ENCODE measurements around the gene LGR4. TPM values are rescaled to one million over a fixed set of nuclear protein-coding genes. Genes with fewer than 3 reads are reported as not detected.

The LGR4 gene
- total RNA-seq, 1 experiment from 2014 or later = 33.4 TPM

DNA sequence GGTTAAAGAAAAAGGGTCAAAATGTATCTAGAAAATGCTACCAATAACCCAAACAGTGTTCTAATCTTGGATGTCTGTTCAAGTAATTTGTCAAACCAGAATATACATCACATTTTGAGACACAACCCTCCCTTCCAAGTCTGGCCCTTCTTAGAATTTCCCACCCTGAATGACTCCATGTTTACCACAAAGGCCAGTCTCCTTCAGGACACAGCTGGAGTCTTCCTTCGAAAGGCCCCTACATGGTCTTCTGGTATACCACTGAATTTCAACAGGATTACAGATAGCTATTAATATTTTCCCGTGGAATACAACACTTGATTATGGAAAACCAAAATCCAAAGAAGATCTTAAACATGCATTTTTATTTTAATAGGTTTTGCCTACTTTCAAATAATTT, 119.8 kb downstream of the LGR4 start:
- no peaks in the 10 kb centered on the region for H3K36me3 ChIP-seq (ENCODE audit: low read depth)

DNA sequence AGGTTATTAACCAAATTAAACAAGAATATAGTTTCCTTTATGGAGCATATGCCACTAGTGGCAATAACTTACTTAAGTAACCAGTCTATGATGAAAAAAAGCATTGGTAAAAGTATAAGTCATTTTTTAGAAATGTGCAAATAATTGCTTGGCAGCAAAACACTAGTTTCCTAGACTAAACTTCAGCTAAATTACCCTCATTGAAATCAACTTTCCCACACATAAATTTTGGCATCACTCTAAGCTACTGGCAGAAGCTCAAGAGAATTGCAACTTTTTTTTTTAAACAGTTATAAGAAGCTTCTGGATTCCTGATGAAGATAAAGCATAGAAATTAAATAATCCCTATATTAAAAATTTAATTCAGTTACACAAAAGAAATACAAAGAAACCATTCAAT, 122.1 kb downstream of the LGR4 start:
- no peak overlapping the region for H3K4me2 ChIP-seq
- DNase-seq = no peak
- BruUV-seq (replicated peaks) = no TSS peak
- intact Hi-C loops (cut with micrococcal nuclease; ENCODE audit: unreplicated experiment) = no loop called here
- TF ChIP-seq, protein P1, sequence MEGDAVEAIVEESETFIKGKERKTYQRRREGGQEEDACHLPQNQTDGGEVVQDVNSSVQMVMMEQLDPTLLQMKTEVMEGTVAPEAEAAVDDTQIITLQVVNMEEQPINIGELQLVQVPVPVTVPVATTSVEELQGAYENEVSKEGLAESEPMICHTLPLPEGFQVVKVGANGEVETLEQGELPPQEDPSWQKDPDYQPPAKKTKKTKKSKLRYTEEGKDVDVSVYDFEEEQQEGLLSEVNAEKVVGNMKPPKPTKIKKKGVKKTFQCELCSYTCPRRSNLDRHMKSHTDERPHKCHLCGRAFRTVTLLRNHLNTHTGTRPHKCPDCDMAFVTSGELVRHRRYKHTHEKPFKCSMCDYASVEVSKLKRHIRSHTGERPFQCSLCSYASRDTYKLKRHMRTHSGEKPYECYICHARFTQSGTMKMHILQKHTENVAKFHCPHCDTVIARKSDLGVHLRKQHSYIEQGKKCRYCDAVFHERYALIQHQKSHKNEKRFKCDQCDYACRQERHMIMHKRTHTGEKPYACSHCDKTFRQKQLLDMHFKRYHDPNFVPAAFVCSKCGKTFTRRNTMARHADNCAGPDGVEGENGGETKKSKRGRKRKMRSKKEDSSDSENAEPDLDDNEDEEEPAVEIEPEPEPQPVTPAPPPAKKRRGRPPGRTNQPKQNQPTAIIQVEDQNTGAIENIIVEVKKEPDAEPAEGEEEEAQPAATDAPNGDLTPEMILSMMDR (conservative IDR thresholded peaks at IDR 0.05) = no peak
- TF ChIP-seq EZH2 (IDR thresholded peaks at IDR 0.05; ENCODE audit: low read depth) = no peak
- H3K4me3 ChIP-seq = no peak overlapping the region
- no peaks in the 10 kb centered on the region for H3K36me3 ChIP-seq (ENCODE audit: low read depth)
- no peak overlapping the region for H3K27ac ChIP-seq
- no peaks in the 10 kb centered on the region for H3K27me3 ChIP-seq (ENCODE audit: insufficient read depth, low read depth)
- 0 out of 2 replicates have a peak, but pooled peaks cover 3% of the 10 kb centered on the region for H3K79me2 ChIP-seq (ENCODE audit: low read depth)
- no peak overlapping the region for H2AFZ ChIP-seq
- H3K9me2 ChIP-seq (ENCODE audit: insufficient read depth) = no peaks in the 10 kb centered on the region
- POLR2A ChIA-PET (ENCODE audit: unreplicated experiment) = no interaction called here
- no peaks in the 10 kb centered on the region for H3K9me3 ChIP-seq (ENCODE audit: insufficient read depth, low read depth)
- H4K20me1 ChIP-seq (ENCODE audit: insufficient read depth) = no peaks in the 10 kb centered on the region
- H3F3A ChIP-seq (ENCODE audit: insufficient read depth, low read depth) = 0 out of 2 replicates have a peak, but pooled peaks cover 3% of the 10 kb centered on the region
- CTCF ChIA-PET = no interaction called here
- H3K4me1 ChIP-seq (replicated peaks; ENCODE audit: insufficient read depth) = no peaks in the 10 kb centered on the region

More for the DNA sequence above, 119.8 kb downstream of the LGR4 start:
- Histone ChIP-seq H3K27ac (no peak overlapping the region), H3F3A (ENCODE audit: insufficient read depth, low read depth) (0 out of 2 replicates have a peak, but pooled peaks cover 3% of the 10 kb centered on the region), H3K4me1 (replicated peaks; ENCODE audit: insufficient read depth) (no peaks in the 10 kb centered on the region), H3K9me3 (ENCODE audit: insufficient read depth, low read depth) (no peaks in the 10 kb centered on the region), H2AFZ (no peak overlapping the region), H3K9me2 (ENCODE audit: insufficient read depth) (no peaks in the 10 kb centered on the region), H3K27me3 (ENCODE audit: insufficient read depth, low read depth) (no peaks in the 10 kb centered on the region), H3K4me3 (no peak overlapping the region), H3K79me2 (ENCODE audit: low read depth) (0 out of 2 replicates have a peak, but pooled peaks cover 3% of the 10 kb centered on the region), H4K20me1 (ENCODE audit: insufficient read depth) (no peaks in the 10 kb centered on the region), H3K4me2 (no peak overlapping the region)
- ChIA-PET POLR2A (ENCODE audit: unreplicated experiment) (no interaction called here), CTCF (no interaction called here)
- no TSS peak for BruUV-seq (replicated peaks)
- DNase-seq = no peak
- TF ChIP-seq EZH2 (IDR thresholded peaks at IDR 0.05; ENCODE audit: low read depth) = no peak
- TF ChIP-seq, protein P1 (conservative IDR thresholded peaks at IDR 0.05) = no peak
- intact Hi-C loops (cut with micrococcal nuclease; ENCODE audit: unreplicated experiment) = no loop called here

DNA sequence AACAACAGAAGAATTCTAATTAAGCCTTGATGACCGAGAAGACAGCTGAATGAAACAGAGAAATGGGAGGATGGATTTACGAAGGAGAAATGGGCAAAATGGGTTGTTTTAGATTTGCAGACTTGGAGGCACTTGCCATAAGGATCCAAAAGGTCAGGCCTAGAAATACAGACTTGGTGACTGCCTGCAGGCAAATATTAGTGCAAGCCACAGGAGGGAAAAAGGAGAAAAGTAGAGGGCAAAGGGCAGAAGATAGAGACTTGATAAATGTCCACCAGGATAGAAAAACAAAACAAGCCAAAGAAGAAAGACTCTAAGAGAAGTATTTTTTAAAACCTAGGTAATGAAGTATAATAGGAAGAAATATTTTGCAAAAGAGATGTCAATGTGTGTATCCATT, 122.7 kb downstream of the LGR4 start:
- Histone ChIP-seq H3K4me3 (no peak overlapping the region), H3K4me2 (no peak overlapping the region), H4K20me1 (ENCODE audit: insufficient read depth) (no peaks in the 10 kb centered on the region), H3K9me2 (ENCODE audit: insufficient read depth) (no peaks in the 10 kb centered on the region), H3K79me2 (ENCODE audit: low read depth) (0 out of 2 replicates have a peak, but pooled peaks cover 3% of the 10 kb centered on the region), H3K4me1 (replicated peaks; ENCODE audit: insufficient read depth) (no peaks in the 10 kb centered on the region), H3K27ac (no peak overlapping the region), H3K27me3 (ENCODE audit: insufficient read depth, low read depth) (no peaks in the 10 kb centered on the region), H2AFZ (no peak overlapping the region), H3K36me3 (ENCODE audit: low read depth) (no peaks in the 10 kb centered on the region), H3F3A (ENCODE audit: insufficient read depth, low read depth) (0 out of 2 replicates have a peak, but pooled peaks cover 3% of the 10 kb centered on the region), H3K9me3 (ENCODE audit: insufficient read depth, low read depth) (no peaks in the 10 kb centered on the region)
- TF ChIP-seq EZH2 (IDR thresholded peaks at IDR 0.05; ENCODE audit: low read depth) = no peak
- TF ChIP-seq, protein P1 (conservative IDR thresholded peaks at IDR 0.05) = no peak
- no TSS peak for BruUV-seq (replicated peaks)
- POLR2A ChIA-PET (ENCODE audit: unreplicated experiment) = no interaction called here
- CTCF ChIA-PET = no interaction called here
- no peak for DNase-seq
- intact Hi-C loops (cut with micrococcal nuclease; ENCODE audit: unreplicated experiment) = no loop called here

Measured in PC-9 (cell line).